ENCODE data around the gene HNRNPC. TPM values are rescaled to one million over a fixed set of nuclear protein-coding genes. Genes with fewer than 3 reads are reported as not detected.
A peak's percentile ranks its signal among the peaks of the same experiment; 100 is the strongest.
"Not testable (repeated sequence)": the region's sequence is repeated elsewhere in the genome, so short reads cannot be mapped to it uniquely, and the experiment has no call there.

Gene HNRNPC
- total and polyA plus RNA-seq, 8 donors = 118 to 269 (median 184) TPM

GRCh38 chr14:21229821-21230220, 39.4 kb downstream of the HNRNPC start:
- intact Hi-C loops (cut with DNase I) = no loop called here
- H3K4me1 ChIP-seq = peaks cover 0 to 32% (median 6%) of the 10 kb centered on the region in 3 donors
- ATAC-seq (peak in 1 of 4 donors; percentile 8), FAIRE-seq (no peak), DNase-seq (no peak)
- H3K9me3 ChIP-seq = no peaks in the 10 kb centered on the region
- no peak overlapping the region for H3K27ac ChIP-seq
- 70 to 72% methylated on average over 5 of the region's 5 CpGs for WGBS, 2 donors
- H3K36me3 ChIP-seq = peaks cover 0 to 59% (median 14%) of the 10 kb centered on the region in 3 donors
- no peaks in the 10 kb centered on the region for H3K27me3 ChIP-seq
- no peak overlapping the region for H3K4me3 ChIP-seq
- no peak for TF ChIP-seq CTCF (IDR thresholded peaks at IDR 0.05)

- FAIRE-seq (no peak), DNase-seq (no peak), ATAC-seq (peak in 3 of 4 donors; percentile 10 to 36 (median 11))
- WGBS, 2 donors = 36 to 44% methylated on average over 1 of the region's 1 CpG
- H3K9me3 ChIP-seq = no peaks in the 10 kb centered on the region
- intact Hi-C loops (cut with DNase I) = no loop called here
- TF ChIP-seq CTCF (IDR thresholded peaks at IDR 0.05) = no peak
- no peak overlapping the region for H3K4me3 ChIP-seq
- H3K4me1 ChIP-seq = peaks cover 0 to 22% (median 0%) of the 10 kb centered on the region in 3 donors
- H3K36me3 ChIP-seq = peaks cover 4 to 59% (median 17%) of the 10 kb centered on the region in 3 donors
- no peaks in the 10 kb centered on the region for H3K27me3 ChIP-seq
- no peak overlapping the region for H3K27ac ChIP-seq
These were observed 41.3 kb downstream of the HNRNPC start for GRCh38 chr14:21227981-21228380.

GRCh38 chr14:21227150-21227549, 42.1 kb downstream of the HNRNPC start:
- H3K36me3 ChIP-seq = peaks cover 4 to 60% (median 19%) of the 10 kb centered on the region in 3 donors
- no peaks in the 10 kb centered on the region for H3K27me3 ChIP-seq
- TF ChIP-seq CTCF (IDR thresholded peaks at IDR 0.05) = no peak
- FAIRE-seq = no peak
- no peak overlapping the region for H3K4me3 ChIP-seq
- H3K9me3 ChIP-seq = no peaks in the 10 kb centered on the region
- peaks cover 0 to 14% (median 0%) of the 10 kb centered on the region in 3 donors for H3K4me1 ChIP-seq
- intact Hi-C loops (cut with DNase I) = no loop called here
- H3K27ac ChIP-seq = no peak overlapping the region
- ATAC-seq = peak in 1 of 4 donors; percentile 4
- 47 to 61% methylated on average over 5 of the region's 5 CpGs for WGBS, 2 donors
- no peak for DNase-seq

GRCh38 chr14:21226467-21226866, 42.8 kb downstream of the HNRNPC start:
- peaks cover 0 to 14% (median 0%) of the 10 kb centered on the region in 3 donors for H3K4me1 ChIP-seq
- H3K27ac ChIP-seq = no peak overlapping the region
- TF ChIP-seq CTCF (IDR thresholded peaks at IDR 0.05) = no peak
- intact Hi-C loops (cut with DNase I) = no loop called here
- no peak for DNase-seq
- H3K36me3 ChIP-seq = peaks cover 4 to 63% (median 19%) of the 10 kb centered on the region in 3 donors
- no peak for FAIRE-seq
- H3K27me3 ChIP-seq = no peaks in the 10 kb centered on the region
- no peak for ATAC-seq
- WGBS, 2 donors = 89 to 90% methylated on average over 8 of the region's 8 CpGs
- no peaks in the 10 kb centered on the region for H3K9me3 ChIP-seq
- no peak overlapping the region for H3K4me3 ChIP-seq

GRCh38 chr14:21225164-21225563, 44.1 kb downstream of the HNRNPC start:
- H3K4me1 ChIP-seq = peaks cover 0 to 26% (median 10%) of the 10 kb centered on the region in 3 donors
- H3K27me3 ChIP-seq; H3K27ac ChIP-seq; H3K9me3 ChIP-seq; H3K4me3 ChIP-seq; DNase-seq; FAIRE-seq; intact Hi-C loops (cut with DNase I); ATAC-seq: not testable (repeated sequence)
- WGBS, 2 donors = 88 to 90% methylated on average over 7 of the region's 7 CpGs
- peaks cover 4 to 57% (median 24%) of the 10 kb centered on the region in 3 donors for H3K36me3 ChIP-seq

All from pancreas (tissue), 10 donors.